D721Med (cell line): ENCODE data around the gene TCF7L1.

Source experiments
- DNase-seq: peaks from one replicate; pipeline ENCODE4 v3.0.0; 2011; ENCODE audit warnings: low spot score; ENCODE audit not compliant: insufficient read length
- FAIRE-seq: peaks from 2 replicates; lab custom pipeline; 2011; peaks lifted over from hg19 to GRCh38; lab: Jason Lieb, UNC
- CTCF ChIP-seq: IDR thresholded peaks from 2 replicates; pipeline ENCODE4 v1.5.1; 2012; ENCODE audit warnings: mild to moderate bottlenecking, control low read depth; ENCODE audit not compliant: insufficient read depth; ENCODE audit errors: missing control alignments

Gene TCF7L1

DNA sequence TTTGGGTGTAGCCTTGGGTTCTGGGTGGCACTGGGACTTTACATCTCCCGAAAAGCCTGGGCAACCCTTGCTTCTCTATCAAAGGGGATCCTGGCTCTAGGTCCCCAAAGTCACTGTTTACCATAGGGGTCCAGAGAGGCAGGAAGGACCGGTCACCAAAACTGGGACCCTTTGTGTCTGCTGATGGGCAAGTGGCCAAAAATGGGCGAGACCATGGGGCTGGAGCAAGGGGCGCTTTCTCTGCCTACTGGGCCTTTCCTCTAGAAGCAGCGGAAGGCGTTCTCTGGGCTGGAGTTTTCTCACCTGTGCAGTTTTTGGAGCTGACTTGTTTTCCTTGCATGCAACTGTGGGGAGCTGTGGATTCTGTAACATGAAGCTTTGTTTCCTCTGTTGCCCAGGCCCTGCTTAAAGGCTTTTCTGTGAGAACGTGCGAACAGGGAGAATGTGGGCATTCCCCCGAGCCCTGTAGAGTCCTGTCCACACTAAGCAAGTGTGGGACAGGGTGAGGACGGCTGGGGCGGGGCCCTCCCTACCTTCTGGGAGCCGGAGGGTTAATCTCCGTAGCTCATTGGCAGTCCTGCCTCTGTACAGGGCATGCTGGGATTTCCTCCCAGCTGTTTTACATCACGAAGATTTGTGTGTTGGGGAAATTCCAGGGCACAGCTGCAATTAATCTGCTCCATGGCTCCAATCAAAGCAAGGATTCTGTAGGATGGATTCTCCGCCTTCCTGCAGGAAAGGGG is 144.4 kb downstream of the TCF7L1 start:
- TF ChIP-seq CTCF: no peak
- DNase-seq (no peak), FAIRE-seq (no peak)

GRCh38 chr2:85278361-85278760 is 145.2 kb downstream of the TCF7L1 start:
- TF ChIP-seq CTCF: no peak
- no peak for DNase-seq
- no peak for FAIRE-seq

GRCh38 chr2:85281553-85281952 is 148.4 kb downstream of the TCF7L1 start:
- FAIRE-seq: no peak
- no peak for DNase-seq
- no peak for TF ChIP-seq CTCF

DNA sequence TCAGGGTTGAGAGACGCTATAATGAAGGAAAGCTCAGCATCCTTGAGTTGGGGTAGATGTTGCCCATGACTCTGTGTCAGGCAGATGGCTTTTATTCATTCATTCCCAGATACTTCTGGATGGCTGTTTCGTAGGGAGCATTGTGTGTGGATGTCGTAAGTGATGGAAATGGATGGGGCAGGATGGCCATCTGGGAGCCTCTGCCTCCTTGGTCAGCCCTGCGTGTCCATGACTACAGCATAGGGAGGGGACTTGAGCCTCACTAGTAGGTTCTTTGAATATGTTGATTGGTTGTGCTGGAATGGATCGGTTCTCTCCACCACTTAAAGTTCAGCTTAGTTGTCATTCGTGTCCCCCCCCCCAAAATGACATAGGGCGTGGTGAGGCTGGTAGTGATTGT is 149.7 kb downstream of the TCF7L1 start:
- no peak for DNase-seq
- FAIRE-seq: no peak
- no peak for TF ChIP-seq CTCF

DNA sequence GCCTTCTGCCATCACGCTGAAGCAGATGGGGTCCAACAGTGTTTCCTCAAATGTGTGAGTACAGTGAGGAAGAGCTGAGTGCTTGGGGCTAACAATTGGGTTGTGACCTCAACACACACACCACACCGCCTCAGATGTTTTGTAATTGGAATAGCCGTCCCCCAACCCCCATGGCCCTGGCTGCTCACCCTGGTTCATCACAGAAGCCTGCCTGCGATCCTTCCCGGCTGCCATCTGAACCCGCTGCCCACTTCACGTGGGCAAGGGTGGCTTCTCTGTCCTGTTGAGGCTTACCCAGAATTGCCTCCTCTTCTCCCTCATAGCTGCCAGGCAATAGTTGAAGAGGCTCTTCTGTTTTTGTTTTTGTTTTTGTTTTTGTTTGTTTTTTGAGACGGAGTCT is 150.4 kb downstream of the TCF7L1 start:
- no peak for TF ChIP-seq CTCF

GRCh38 chr2:85286918-85287317 is 153.7 kb downstream of the TCF7L1 start:
- DNase-seq (no peak), FAIRE-seq (no peak)
- TF ChIP-seq CTCF: no peak

More for the DNA sequence above, 150.4 kb downstream of the TCF7L1 start:
- DNase-seq (no peak), FAIRE-seq (no peak)

GRCh38 chr2:85287721-85288120 is 154.5 kb downstream of the TCF7L1 start:
- TF ChIP-seq CTCF: no peak
- no peak for DNase-seq
- FAIRE-seq: no peak
